ENCODE results near the gene IL21R.

The IL21R gene

DNA sequence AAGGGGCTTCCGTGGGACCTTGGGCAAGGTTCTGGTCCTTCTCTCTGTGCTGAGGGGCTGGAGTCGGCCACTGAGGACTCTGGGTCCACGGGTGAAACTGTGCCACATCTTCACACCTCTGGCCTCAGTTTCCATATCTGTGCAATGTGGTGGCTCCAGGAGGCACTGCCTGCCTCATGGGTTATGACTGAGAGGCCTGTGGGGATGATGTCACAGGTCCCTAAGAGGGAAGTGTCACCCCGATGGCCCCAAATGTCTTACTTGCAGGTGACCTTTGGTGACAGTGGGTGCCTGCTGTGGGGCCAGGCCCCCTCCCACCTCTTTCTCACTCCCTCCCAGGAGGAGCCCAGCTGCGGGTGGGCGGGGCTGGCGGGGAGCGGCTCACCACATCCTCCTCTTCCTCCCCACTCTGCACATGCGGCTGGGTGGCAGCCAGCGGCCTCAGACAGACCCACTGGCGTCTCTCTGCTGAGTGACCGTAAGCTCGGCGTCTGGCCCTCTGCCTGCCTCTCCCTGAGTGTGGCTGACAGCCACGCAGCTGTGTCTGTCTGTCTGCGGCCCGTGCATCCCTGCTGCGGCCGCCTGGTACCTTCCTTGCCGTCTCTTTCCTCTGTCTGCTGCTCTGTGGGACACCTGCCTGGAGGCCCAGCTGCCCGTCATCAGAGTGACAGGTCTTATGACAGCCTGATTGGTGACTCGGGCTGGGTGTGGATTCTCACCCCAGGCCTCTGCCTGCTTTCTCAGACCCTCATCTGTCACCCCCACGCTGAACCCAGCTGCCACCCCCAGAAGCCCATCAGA lies at the start of gene IL21R:
Gene IL21R, plus strand, starts transcription at position 407 of the 801 bp plus-strand sequence. CDS start 27,898 bp downstream, outside the sequence.
- peak; percentile 81 to 88 for DNase-seq

DNA sequence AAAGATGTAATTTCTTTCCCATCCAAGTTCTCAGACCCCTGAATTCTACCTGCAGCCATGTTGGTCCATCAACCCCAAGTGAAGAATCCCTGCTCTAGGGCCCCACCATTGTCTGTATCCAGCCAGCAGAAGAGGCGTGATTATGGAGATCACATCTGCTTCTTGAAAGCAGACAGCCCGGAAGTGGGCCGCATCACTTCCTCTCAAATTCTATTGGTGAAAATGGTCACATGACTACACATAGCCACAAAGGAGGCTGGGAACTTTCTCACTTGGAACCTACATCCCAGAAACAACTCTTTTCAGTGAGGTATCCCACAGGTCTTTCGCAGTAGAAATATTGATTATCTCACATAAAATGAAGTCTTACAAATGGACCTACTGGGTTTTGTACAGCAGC lies 48.1 kb upstream of the IL21R start:
- DNase-seq, result no peak

DNA sequence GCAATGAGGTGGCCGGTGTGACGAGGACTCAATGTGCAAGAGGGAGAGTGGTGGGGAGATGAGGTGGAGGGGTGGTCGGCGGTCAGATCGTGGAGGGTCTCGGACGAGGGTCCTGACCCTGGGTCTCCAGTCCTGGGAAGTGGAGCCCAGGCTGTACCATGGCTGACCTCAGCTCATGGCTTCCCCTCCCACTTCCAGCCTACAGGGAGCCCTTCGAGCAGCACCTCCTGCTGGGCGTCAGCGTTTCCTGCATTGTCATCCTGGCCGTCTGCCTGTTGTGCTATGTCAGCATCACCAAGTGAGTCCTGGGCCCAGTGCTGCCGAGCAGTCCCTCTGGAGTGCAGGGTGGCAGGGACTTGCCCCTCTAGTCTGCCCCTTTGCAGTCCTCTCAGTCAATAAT lies 46.4 kb upstream of the IL21R start:
- DNase-seq, result peak; percentile 61 to 64

DNA sequence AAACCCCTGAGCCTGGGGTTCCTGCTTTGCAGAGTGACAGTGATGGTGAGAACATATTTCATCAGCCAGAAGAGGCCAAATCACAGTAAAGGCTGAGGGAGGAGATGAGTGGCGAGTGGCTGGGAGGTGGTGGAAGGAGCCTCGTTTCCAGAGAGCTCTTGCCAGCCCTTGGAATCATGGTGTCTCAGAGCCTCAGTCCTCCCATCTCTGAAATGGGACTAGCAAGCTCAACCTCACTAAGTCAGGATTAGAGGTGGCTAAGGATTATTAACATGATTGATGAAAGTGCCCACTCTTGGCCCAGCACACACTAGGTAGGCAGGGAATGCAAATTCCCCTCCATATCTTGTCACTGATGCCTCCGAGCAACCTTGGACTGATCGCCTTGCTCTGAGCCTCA lies 45.2 kb upstream of the IL21R start:
- DNase-seq, result no peak

DNA sequence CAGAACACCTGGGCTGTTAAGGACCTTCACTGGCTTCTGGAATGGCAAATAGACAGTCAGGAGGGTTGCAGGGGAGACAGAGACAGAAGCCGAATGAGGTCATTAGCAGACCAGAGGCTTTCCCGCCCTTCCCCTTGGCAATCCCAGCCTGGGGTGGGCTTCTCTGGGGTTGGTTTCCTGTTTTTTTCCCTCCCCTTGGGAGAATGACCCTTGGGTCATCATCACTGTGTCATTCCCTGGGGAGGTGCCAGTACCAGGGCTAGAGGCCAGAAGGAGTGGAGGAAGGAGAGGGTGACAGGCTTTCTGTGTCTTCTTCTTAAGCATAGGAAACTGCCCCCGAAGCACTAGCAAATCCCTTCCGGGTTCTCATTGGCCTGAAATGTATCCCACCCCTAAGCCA lies 42.9 kb upstream of the IL21R start:
- DNase-seq, result no peak

DNA sequence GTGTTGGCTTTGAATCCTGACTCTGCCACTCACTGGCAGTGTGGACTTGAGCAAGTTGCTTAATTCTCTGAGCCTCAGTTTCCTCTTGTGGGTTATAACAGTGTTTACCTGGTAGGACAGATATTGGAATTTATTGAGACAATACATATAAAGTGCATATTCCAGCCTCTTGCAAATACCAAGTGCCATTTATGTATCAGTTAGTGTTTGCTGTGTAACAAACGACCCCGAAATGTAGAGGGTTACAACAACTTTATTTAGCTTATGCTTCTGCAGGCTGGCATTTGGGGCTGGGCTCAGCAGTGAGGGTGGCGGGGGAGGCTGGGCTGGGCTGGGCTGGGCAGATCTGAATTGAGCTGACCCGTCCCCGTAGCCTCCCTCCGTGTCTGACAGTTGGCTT lies 42.4 kb upstream of the IL21R start:
- DNase-seq, result no peak

DNA sequence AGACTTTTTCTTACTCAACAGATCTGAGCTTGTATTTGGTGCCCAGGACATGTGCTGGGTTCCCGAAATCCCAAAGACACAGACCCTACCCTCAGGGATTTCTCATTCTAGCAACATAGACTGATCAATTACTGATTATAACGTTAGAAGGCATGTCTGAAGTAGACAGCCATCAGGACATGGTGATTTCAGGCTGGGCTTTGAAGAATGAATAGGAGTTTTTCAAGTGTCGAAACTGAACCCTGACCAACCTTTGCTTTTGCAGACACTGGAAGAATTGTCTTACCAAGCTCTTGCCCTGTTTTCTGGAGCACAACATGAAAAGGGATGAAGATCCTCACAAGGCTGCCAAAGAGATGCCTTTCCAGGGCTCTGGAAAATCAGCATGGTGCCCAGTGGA lies 40.0 kb upstream of the IL21R start:
- DNase-seq, result no peak

DNA sequence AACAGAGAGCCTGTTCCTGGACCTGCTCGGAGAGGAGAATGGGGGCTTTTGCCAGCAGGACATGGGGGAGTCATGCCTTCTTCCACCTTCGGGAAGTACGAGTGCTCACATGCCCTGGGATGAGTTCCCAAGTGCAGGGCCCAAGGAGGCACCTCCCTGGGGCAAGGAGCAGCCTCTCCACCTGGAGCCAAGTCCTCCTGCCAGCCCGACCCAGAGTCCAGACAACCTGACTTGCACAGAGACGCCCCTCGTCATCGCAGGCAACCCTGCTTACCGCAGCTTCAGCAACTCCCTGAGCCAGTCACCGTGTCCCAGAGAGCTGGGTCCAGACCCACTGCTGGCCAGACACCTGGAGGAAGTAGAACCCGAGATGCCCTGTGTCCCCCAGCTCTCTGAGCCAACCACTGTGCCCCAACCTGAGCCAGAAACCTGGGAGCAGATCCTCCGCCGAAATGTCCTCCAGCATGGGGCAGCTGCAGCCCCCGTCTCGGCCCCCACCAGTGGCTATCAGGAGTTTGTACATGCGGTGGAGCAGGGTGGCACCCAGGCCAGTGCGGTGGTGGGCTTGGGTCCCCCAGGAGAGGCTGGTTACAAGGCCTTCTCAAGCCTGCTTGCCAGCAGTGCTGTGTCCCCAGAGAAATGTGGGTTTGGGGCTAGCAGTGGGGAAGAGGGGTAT lies 39.3 kb upstream of the IL21R start:
- DNase-seq, result no peak

DNA sequence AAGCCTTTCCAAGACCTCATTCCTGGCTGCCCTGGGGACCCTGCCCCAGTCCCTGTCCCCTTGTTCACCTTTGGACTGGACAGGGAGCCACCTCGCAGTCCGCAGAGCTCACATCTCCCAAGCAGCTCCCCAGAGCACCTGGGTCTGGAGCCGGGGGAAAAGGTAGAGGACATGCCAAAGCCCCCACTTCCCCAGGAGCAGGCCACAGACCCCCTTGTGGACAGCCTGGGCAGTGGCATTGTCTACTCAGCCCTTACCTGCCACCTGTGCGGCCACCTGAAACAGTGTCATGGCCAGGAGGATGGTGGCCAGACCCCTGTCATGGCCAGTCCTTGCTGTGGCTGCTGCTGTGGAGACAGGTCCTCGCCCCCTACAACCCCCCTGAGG lies 38.7 kb upstream of the IL21R start:
- no peak for DNase-seq

DNA sequence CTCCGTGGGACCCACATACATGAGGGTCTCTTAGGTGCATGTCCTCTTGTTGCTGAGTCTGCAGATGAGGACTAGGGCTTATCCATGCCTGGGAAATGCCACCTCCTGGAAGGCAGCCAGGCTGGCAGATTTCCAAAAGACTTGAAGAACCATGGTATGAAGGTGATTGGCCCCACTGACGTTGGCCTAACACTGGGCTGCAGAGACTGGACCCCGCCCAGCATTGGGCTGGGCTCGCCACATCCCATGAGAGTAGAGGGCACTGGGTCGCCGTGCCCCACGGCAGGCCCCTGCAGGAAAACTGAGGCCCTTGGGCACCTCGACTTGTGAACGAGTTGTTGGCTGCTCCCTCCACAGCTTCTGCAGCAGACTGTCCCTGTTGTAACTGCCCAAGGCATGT lies 38.2 kb upstream of the IL21R start:
- DNase-seq, result no peak

DNA sequence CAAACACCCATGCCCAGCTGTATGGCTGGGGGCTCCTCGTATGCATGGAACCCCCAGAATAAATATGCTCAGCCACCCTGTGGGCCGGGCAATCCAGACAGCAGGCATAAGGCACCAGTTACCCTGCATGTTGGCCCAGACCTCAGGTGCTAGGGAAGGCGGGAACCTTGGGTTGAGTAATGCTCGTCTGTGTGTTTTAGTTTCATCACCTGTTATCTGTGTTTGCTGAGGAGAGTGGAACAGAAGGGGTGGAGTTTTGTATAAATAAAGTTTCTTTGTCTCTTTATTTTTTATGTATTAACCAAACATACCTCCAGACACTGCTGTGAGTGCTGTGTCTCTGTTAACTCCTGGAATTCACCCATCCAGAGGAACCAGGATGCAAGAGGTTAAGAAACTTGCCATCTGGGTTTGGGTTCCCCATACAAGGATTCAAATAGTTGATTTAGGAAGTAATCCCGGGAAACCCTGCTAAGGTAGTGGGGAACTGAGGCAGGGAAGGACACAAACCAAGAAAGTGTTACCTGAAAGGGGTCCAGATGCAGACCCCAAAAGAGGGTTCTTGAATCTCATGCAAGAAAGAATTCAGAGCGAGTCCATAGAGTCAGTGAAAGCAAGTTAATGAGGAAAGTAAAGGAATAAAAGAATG lies 37.4 kb upstream of the IL21R start:
- peak in 1 of 2 donors; percentile 27 for DNase-seq

DNA sequence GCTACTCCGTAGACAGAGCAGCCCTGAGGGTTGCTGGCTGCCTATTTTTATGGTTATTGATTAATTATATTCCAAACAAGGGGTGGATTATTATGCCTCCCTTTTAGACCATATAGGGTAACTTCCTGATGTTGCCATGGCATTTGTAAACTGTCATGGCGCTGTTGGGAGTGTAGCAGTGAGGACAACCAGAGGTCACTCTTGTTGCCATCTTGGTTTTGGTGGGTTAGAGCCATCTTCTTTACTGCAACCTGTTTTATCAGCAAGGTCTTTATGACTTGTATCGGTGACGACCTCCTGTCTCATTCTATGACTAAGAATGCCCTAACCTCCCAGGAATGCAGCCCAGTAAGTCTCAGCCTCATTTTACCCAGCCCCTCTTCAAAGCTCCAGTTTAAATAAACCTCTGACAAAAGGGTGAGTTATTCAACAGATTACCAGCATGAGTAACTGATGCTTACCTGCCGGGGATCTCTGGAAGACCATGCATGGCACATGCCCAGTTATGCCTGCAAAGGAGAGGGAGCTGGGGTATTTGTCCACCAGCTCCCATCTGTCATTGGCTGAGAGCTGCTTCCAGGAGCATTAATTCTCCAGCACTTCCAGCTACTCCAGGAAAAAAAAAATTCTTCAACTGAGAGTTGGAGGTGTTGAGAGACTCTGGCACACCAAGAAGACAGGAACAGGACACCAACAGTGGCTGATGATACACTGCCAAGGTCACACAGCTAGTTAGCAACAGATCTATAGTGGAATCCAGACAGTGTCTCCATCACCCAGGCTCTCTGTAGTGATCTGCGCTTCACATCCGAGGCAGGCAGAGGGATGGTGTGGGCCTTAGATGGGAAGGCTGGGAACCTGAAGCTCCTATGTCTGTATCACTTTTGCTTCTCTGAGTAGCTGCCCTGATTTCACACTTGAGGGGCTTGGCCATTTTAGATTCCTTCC lies 36.6 kb upstream of the IL21R start:
- DNase-seq, result no peak

DNA sequence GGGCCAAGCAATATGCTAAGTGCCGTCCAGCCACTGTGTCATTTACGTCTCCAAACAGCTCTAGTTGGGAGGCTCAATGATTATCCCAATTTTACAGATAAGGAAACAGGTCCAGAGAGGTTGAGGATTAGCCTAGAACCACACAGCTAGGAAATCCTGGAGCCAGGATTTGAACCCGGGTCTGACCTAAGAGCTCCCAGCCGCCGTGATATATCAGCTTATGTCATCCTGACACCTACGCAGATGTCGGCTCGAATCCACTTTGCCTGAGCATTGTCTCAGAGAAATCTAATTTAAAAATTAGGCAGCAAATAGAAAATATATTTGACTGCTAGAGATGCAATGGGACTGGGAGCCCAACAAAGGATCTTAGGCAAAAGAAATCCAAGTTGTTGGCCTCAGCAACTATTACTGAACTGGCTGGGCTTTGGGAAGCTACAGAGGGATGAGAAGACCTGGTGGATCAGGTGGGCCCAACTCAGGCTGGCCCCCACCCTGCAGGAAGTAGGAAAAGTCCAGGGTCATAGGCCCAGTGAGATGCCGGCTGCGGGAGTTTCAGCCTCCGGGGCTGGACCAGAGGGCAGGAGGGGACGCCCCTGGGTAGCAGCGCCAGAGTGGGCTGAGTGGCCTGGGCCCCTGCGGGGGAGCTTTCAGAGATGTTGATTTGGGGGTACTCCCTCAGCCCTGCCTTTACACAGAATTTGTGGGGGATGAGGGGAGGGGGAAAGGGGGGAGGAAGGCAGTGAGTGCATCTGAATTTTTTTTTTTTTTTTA lies 35.1 kb upstream of the IL21R start:
- DNase-seq, result peak; percentile 59 to 60

DNA sequence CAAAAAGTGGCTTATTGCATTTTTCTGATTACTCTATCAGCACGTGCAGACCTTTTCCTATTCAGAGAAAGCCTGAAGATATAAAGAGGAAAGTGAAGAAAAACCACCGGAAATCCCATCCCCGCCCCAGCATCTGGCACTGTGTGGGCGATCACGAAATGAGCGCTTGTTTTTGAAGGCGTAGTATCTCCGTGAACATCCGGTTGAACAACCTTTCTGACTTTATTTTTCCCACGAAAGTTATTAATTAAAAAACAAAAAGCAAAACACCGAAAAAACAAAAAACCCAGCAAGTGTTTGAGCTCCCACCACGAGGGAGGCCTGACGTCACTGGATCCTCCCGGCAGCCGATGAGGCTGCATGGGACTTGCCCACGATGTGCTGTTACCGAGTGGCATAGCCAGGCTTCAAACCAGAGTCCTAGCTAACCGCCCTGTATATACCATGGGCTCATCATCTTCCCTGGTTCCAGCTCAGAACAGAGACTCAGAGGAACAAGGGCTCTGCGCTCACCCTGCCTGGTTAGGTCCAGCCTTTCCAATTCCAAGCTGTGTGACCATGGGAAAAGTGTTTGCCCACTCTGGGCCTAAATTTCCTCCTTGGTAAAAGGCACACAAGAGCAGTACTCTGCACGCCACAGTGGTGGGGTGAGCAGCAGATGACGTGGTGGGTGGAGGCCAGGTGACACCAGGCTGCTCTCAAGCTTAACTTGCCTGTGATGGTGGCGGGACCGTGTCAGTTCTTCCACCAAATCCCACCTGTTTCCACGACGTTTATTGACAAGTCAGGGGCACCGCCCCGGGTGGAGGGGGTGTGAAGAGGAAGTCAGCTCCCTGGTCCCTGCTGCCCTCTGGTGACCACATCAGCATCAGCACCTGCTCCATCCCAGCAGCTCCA lies 34.3 kb upstream of the IL21R start:
- peak; percentile 89 to 91 for DNase-seq

DNA sequence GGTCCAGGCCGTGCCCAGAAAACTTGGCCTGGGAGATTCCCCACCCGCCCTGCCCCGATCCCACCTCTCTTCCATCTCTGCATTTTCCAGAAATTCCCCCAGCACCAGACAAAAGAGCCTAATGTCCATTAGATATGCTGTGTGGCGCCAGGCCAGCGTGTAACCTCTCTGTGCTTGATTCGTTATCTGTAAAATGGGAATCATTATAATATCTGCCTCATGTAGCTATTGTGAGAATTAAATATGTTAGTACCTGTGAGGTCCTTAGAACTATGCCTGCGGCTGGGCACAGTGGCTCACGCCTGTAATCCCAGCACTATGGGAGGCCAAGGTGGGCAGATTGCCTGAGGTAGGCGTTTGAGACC lies 33.6 kb upstream of the IL21R start:
- DNase-seq, result no peak

DNA sequence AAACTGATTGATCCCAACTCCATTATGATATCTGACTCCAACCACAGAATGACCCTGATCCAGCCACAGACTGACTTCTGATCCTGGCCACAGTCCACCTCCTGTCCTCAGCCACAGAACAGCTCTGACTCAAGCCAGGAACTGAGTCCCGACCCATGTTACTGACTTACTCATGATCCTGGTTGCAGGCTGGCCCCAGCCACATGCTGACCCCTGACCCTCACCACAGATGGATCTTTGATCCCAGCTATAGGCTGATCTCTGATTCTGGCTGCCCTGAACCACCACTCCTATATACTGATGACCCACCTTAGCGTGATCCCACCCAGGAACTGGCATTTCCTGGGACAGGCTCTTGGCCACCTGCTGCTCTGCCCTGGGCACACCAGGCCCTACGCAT lies 32.2 kb upstream of the IL21R start:
- no peak for DNase-seq

DNA sequence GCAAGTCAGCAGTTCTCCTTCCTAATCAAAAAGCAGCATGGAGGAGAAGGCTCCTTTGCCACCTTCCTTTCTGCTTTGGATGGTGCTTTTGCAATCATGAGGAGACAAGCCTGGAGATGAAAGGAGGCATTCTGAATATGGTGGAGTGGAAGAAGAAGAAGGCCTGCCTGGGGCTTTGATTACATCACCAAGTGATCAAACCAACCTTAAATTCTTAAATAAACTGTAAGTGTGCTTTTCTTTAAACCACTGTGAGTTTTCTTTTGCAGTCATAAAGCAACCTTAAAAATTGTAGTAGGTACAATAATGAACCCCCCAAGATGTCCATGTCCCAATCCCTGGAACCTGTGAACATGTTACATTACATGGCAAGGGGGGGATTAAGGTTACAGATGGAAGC lies 31.7 kb upstream of the IL21R start:
- DNase-seq, result no peak

DNA sequence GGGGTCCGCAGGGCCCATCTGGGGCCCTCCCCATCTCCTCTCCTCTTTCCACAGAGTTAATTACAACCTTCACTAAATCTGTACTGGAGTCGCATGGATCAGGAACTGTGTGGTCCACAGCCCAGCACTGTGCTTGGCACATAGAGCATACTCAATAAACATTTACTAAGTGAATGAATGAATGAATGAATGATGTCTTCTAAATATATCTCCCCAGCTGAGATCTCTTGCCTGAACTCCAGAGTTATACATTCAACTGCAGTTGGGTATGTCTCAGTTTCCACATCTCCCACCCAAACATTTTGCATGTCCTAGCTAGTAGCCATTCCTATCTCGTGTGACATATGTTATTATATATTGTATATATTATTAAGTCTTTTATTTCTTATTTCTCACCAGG lies 28.7 kb upstream of the IL21R start:
- DNase-seq, result no peak

DNA sequence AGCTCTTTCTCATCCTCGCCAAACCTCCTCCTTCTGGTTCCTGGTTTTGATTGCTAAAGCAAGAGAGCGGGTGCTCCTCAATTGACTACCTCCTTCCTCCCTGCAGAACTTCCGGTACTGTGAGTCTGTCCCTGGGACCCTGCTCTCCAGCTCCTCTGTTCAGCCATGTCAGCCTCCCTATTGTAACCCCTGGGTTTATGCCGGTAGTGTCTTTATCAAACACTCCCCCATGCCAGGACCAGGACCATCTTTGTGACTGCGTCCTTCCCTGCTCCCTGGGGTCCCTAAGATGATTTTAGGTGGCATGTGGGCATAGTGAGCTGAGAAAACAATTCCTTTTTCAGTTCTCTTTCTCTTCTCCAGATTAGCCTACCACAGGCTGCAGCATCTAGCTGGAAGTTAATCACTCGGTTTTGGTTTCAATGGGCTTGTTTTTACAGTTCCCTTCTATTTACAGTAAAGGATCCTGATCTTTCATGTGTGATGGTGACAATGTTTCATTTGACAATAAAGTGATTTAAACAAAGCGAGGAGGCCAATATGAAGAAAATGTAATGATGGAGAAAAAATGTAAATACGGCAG lies 27.7 kb upstream of the IL21R start:
- no peak for DNase-seq

DNA sequence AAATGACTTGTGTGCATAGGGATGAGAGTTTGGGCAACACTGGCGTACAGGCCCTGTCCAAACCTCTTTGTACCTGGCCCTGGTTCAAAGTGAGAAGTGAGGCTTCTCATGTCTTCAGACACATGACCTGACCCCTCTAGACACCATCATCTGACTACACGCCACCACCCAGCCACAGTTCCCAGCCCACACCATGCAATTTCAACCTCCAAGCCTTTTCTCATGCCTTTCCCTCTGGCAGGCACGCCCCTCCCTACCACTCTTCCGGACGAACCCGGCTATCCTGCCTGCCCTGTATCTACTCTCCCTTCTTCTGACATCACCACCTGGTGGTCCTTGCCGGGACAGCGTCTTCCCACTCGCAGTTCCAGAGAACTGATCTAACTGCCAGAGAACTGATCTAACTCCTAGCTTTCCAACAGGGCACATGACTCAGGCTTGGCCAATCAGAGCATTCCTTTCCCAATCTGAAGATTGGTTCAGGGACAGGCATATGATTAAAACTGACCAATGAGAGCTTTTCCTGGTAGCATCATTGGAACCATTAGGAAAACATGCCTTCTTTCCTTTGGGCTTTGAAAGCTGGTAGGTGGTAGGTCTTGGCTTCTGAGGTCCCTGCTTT lies 27.1 kb upstream of the IL21R start:
- DNase-seq, result peak; percentile 62 to 72

All from stimulated activated CD4-positive, alpha-beta T cell treated with anti-CD3 and anti-CD28 coated beads, Interleukin-2, amount 100 ng/mL, for 24 hours (primary cell).